HG02981 (cell line): ENCODE measurements around the gene P3H4.

Experiments used
- ATAC-seq: cut with Tn5 transposase; IDR thresholded peaks from one replicate; pipeline ENCODE4 v1.9.1; 2021; ENCODE audit warnings: mild to moderate bottlenecking, moderate library complexity; ENCODE audit not compliant: unreplicated experiment

P3H4 gene

DNA sequence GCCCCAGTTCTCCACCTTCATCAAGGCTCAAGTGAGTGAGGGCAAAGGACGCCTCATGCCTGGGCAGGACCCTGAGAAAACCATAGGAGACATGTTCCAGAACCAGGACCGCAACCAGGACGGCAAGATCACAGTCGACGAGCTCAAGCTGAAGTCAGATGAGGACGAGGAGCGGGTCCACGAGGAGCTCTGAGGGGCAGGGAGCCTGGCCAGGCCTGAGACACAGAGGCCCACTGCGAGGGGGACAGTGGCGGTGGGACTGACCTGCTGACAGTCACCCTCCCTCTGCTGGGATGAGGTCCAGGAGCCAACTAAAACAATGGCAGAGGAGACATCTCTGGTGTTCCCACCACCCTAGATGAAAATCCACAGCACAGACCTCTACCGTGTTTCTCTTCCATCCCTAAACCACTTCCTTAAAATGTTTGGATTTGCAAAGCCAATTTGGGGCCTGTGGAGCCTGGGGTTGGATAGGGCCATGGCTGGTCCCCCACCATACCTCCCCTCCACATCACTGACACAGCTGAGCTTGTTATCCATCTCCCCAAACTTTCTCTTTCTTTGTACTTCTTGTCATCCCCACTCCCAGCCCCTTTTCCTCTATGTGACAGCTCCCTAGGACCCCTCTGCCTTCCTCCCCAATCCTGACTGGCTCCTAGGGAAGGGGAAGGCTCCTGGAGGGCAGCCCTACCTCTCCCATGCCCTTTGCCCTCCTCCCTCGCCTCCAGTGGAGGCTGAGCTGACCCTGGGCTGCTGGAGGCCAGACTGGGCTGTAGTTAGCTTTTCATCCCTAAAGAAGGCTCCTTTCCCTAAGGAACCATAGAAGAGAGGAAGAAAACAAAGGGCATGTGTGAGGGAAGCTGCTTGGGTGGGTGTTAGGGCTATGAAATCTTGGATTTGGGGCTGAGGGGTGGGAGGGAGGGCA, 10.7 kb upstream of the P3H4 start:
- no peak for ATAC-seq

DNA sequence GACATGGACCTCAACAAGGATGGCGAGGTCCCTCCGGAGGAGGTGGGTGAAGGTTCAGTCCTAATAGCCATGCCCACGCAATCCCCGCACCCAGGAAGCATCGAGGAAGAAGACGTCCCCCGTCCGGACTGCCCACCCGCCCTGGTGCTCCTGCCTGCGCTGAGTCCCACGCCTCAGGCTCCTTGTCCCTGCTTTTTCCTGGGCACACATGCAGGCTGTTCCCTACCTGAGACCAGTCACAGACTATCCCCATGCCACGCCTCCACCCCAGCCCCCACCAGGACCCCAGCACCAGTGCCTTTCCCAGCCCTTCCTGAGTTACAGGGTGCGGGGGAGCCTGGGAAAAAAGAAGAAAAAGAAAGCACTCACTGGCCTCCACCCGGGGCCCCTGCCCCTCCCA, 10.0 kb upstream of the P3H4 start:
- no peak for ATAC-seq

DNA sequence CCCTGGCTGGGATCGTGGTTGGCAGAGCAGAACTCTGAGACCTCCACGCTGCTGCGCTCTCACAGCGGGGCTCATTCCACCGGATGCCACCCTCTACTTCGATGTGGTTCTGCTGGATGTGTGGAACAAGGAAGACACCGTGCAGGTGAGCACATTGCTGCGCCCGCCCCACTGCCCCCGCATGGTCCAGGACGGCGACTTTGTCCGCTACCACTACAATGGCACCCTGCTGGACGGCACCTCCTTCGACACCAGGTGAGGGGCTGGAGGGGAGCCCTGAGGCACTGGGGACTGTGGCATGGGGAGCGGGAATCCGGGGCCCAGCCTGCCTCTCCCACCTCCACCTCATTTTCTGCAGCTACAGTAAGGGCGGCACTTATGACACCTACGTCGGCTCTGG, 6.3 kb upstream of the P3H4 start:
- no peak for ATAC-seq

DNA sequence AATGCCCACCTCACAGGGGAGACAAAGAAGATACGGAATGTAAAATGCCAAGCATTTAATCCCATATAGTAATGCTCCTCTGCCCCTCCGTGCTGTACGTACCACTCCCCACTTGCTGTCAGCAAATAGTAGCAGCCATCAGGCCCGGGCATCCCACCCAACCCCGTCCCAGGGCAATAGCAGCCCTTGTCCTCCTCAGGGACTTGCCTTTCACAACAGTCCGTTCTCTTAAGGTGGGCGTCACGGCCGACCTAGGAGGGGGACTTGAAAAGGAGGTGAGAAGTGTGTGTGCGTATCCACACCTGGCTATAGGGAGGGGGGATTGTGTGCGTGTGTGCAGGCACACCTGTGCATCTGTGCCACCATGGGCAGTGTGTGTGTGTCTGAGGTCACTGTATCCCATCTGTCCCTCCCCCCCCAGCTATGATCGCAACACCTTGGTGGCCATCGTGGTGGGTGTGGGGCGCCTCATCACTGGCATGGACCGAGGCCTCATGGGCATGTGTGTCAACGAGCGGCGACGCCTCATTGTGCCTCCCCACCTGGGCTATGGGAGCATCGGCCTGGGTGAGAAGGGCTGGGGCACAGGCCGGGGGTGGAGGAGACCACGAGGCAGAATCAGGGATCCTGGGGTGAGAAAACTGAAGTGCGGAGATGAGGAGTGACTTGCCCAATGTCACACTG, 5.0 kb upstream of the P3H4 start:
- no peak for ATAC-seq

DNA sequence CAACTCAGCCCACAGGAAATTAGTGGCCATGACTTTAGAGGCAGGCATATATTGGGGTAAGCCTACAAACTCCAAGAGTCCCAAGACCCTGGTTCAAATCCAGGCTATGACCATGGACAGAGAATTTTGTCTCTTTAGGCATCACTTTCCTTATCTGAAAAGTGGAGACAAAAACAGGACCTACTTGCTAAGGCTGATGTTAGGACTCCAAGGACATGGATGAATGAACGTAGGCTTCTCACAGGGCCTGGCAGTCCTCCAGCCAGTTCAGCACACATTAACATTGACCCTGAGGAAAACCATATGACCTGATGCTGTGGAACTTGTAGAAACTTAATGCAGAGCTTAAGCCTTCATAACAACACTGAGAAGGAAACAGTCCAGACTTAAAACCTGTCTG, 2.4 kb upstream of the P3H4 start:
- no peak for ATAC-seq

DNA sequence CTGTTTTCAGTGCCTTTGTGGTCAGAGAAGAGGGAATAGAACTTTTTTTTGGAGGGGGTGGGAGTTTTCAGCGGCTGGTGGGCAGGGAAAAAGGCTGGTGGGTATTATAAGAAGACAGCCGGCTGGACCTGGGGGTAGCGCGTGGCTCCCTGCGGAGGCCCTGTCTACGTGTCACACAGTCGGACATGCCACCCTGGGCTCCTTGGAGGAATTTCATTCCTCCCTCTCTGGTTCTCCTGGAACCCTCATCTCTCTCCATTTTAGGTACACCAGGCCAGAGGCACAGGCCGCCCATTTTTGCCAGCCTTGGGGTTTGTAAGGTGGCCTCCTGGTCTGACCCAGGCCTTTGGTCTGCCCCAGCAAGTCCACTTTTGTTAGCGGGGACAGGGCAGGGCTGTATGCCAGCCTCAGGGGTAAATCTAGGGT, 2.0 kb upstream of the P3H4 start:
- no peak for ATAC-seq

DNA sequence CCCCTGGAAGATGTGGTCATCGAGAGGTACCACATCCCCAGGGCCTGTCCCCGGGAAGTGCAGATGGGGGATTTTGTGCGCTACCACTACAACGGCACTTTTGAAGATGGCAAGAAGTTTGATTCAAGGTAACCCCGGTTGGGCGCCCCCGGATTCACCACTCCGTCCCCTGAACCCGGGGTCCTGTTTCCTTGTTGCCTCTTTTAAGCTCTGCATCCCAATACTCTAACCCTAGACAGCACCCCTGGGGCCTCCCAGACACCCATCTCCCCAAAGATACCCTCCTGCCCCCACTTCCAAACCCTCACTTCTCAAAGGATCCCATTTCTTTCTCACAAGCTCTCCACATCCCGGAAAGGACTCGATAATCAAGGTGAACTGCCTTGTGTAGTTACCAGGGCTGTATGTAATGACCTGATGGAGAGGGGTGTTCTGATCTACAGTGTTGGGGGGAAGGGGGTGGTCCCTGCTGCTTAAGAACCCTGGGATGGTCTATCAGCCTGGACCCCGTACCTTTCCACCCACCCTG, 1.5 kb upstream of the P3H4 start:
- ATAC-seq, result no peak

DNA sequence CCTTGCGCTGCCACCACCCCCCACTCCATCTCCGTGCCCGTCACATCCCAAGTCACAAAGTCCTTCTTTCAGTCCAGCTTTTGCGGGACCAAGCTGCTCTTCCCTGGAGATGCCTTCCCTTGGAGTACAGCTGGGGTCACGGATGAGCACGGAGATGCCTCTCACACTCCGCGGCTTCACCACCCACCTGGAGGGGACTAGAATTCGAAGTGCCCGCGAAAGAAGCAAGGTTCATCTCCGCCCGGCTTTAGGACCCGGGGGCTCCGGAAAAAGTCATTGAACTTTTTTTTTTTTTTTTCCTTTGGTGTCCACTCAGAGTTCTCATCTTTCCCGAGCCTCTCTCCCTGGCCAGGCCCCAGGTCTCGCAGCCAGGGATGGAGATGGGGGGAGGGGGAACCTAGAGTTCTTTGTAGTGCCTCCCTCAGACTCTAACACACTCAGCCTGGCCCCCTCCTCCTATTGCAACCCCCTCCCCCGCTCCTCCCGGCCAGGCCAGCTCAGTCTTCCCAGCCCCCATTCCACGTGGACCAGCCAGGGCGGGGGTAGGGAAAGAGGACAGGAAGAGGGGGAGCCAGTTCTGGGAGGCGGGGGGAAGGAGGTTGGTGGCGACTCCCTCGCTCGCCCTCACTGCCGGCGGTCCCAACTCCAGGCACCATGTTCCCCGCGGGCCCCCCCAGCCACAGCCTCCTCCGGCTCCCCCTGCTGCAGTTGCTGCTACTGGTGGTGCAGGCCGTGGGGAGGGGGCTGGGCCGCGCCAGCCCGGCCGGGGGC, 817 bp upstream of the P3H4 start, which contains the start of gene FKBP10:
TSS of gene FKBP10 (plus strand) at position 624 of the 771 bp plus-strand sequence. CDS start at position 655, 31 bp downstream.
- ATAC-seq, result no peak

DNA sequence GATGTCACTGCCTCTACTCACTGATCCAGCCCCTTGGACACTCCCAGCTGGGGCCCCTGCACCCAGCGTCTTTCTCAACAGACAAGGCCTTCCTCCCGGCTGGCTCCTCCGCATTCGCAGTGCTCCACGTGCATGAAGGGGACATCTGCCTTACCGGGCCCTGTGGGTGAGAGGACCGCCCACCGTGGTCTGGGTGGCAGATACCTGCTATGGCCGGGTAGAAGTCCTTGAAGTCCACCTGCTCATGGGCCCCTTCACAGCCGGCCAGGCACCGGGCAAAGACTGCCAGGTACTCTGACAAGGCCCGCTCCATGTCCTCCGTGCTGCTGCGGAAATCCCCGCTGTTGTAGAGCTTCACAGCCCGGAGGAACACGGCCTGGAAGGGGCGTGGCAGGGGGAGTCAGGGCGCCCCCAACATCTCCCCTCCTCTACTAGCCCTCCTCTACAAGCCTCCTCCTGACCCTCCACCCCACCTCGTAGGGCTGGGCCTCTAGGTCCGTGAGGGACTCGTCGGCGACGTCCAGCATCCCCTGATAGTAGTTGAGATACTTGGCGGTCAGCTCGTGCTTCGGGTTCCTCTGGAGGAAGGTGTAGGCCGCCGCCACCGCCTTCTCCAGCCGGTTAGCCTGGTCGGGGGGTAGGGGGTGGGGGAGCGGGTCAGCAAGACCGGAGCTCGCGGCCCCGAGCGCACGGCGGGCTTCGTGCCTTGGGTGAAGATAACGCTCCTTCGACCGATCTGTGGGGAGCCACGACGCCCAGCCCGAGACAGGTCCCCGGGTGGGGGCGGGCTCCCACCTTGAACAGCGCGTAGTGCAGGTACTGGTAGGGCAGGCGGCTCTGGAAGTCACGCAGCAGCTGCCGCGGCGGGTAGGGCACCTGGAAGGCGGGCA, 845 bp downstream of the P3H4 start:
- ATAC-seq, result no peak

DNA sequence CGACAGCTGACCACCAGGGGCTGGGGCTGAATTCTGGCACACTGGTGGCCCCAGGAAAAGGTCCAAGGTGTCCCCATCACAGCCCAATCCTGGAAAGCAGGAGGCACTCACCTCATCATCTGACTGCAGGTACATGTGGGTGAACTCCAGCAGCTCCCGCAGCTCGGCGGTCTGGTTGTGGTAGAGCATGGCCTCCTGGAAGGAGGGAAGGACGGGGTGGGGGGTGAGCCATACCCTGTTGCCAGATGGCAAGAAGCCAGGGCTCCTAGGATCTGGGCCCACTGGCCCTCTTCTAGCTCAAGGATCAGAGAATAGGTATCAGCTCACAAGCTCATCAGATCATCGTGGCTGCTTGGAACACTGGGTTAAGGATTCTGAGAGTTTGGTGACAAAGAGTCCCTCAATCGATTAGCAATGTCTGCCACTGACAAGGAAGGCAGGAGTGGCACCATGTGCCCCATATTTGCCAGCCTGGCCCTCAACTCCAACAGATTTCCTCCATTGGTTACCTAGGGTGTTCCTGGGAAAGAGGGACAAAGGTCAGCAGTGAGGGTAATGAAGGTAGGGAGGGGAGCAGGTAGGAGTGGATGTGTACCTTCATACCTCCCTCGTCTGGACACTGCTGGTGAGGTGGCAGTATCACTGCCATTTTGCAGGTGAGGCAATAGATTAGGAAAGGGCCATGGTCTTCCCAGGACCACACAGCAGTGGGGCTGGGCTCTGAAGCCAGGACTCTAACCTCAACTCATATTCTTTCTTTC, 4.9 kb downstream of the P3H4 start:
- ATAC-seq, result no peak

DNA sequence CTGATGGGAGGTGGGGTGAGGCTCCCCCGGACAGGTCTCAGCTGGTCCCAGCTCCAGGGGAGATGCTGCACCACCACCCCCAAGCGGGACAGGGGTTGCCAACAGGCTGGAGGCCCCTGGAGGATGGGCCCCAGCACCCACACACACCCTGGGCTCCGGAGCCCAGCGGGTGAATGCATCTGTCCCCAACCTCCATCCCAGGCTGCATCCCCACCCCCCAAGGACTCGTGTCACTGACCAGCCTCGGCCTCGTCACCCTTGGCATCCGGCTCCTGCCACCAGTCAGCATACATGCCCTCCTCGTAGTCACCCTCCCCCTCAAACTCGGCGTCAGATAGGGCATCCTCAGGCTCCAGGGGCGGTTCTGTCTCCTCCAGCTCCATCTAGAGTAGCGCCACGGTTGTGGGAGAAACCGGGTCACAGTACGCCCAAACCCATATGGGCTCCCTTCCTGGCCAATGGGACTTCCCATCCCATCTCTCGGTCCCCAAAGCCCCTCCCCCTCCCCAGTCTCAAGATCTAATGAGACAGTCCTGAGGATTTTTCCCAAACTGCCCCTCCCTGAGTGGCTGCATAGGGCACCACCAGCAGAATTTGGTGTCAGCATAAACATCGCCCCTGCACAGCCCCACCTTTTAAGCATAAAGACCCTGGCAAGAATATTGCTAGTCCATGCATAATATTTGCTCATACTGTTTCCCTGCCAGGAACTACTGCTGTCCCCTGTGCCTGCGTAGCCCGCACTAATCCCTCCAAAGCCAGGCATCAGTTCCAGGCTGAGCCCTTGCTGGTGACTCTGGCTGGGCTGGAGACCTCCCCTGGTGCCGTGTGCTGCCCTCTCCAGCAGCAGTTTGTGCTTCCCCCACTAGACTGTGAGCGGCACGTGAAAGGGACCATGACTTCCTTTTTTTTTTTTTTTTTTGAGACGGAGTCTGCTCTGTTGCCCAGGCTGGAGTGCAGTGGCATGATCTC, 8.4 kb downstream of the P3H4 start:
- no peak for ATAC-seq

DNA sequence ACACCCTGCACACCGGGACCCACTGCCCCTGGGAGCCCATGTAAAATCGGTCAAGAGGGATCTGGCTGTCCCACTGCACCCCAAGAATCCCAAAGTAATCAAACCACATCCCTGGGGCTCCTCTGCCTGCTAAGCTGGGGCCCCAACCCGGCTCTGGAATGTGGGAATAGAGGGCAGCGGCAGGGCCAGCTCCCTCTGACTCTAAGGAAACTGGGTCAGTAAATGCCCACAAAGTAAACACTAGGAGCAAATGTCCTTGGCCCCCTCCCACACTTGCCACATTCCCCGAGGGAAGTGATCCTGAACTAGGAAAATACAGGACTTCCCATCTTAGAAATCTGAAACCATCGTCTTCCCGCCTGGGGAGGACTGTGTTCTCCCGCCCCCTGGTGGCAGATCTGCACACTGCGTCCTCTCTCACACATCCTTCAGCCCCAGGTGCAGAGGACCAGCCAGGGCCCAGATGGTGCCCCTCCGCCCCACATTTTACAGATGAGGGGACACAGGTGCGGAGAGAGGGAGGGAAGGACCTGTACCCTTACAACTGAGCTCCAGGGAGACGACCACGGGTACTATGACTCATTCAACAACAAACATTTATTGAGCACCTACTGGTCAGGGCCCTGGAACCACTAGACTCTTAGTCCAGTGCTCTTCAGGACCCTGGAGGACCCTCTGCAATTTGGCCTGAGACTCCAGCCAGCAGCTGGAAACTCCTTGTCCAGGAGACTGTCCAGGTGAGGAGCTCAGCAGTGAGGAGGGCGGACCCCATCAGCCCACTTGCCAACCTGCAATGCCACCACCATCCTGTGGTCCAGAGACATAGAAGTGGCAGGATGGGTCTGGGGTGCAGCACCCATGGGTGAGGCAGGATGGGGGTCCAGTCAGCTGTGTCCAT, 10.1 kb downstream of the P3H4 start:
- no peak for ATAC-seq

DNA sequence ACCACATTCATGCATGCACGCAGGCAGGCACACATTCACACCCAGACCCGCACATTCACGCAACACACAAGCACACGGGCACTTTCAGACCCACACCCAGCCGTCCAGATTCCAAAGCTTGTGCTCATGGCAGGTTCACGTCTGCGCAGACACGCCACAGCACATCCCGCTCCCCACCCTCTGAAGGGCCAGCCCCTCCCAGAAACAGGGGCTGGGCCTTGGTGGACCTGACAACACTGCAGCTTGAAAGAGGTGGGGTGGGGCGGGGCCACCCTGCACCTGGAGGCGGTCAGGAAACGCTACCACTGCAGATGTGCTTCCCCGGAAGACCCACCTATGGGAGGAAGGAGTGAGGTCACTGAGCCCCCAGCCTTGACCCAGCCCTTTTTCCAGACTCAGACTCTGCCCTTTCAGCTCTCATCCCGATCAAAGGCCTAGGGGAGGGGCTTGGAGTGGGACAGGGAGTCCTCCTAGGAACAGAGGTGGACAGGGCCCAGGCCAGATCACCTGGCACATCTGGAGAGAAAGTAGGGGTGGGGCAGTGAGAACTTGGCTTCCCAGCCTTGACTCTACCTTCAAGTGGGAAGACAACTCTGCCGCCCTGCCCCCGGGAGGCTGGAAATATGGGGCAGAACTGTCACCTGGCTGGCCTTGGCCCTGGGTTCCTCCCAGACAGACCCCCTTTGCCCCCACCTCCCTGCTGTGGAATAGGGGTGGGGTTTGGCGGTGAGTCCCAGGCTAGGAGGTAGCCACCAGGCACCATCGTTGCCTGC, 11.0 kb downstream of the P3H4 start:
- ATAC-seq, result no peak

DNA sequence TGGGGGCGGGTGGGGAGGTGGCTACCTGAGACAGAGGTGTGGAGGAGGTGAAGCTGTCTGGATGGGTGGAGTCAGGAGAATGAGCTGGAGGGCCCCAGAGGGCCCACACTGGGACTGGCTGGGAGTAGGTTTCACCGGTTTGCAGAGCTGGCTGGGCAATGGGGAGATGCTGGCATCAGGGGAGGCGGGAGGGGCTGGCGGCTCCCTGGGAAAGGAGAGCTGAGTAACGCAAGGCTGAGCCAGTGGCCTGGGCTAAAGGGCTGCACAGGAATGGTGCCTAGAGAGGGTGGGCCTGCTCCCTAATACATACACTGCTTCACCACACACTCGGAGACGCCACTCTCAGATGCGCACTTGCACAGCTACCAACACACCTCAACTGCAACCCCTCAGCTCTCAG, 12.4 kb downstream of the P3H4 start:
- no peak for ATAC-seq

DNA sequence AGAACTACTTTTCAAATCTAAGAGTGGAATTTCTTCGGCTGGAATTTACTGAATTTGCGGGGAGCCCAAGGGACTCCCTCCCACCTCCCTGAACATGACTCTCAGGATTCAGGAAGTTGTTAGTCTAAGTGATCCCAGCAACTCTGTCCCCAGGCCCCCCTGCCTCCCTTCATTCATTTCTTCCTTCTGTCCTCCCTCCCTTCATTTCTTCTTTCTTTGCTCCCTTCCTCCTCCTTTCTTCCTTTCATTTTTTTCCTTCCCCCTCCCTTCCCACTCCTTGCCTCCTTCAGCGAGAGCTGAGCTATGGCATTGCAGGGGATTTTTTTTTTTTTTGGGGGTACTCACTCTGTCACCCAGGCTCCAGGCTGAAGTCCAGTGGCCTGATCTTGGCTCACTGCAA, 14.4 kb downstream of the P3H4 start:
- ATAC-seq, result no peak

DNA sequence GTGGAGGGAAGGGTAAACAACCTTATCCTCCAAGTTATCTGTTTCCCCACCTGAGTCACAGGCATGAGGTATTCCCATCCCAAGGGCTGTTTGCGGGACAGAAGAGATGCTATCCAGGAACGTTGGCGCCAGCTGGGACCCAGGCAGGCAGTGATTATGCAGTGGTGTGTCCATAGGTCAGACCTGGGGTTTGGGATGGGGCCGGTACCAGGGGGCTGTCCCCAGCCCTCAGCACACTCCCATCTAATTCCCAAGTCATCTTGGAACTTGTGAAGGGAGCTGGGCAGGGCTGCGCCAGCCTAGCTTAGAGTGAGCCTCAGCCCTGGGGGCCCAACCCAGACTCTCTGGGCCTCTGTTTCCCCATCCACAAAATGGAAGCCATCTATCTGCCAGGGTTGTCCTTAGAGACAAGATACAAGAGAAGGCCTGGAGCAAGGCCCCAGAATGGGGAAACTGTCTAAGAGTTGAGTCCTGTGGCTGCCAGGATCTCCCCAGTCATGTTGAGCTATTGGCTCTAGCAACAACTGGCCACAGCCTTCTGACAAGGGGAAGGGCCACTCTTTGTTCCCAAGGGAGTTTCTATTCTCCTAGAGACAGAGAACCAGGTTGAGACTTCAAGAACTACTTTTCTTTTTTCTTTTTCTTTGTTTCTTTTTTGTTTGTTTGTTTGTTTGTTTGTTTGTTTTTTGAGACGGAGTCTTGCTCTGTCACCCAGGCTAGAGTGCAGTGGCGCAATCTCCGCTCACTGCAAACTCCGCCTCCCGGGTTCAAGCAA, 15.4 kb downstream of the P3H4 start:
- ATAC-seq, result no peak
